Testis (tissue), 2 donors: ENCODE data around the gene RGS6.

Experiments used
- POLR2A ChIP-seq: fragments of 450-650 bp; IDR thresholded peaks from one replicate; pipeline ENCODE4 v1.6.1; 2017; ENCODE audit warnings: antibody characterized with exemption, mild to moderate bottlenecking, moderate library complexity
- TF ChIP-seq, protein P1 (sequence below), 3 experiments: fragments of 450-650 bp in 2 of 3; fragments of 200-600 bp in 1 of 3; sonication (generic) in 1 of 3; IDR thresholded peaks; one replicate each; pipeline ENCODE4 v1.5.1; 2016 to 2019; ENCODE audit warnings: antibody characterized with exemption in 3 of 3, mild to moderate bottlenecking in 2 of 3, moderate library complexity in 1 of 3

DNA sequence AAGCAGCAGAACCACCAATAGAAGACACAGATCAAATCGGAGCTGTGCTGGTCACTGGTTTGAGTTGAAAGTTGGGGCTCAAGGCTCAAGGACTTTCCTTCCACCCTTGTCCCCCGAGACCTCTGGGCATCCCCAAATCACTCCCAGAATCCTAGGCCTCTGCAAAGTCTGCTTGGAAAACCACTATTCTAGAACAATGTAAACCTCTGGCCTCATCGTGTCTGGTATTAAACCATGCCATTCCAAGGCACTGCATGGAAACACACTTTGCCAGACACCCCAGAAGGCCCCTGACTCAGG, 673.6 kb downstream of the RGS6 start:
- TF ChIP-seq, protein P1, sequence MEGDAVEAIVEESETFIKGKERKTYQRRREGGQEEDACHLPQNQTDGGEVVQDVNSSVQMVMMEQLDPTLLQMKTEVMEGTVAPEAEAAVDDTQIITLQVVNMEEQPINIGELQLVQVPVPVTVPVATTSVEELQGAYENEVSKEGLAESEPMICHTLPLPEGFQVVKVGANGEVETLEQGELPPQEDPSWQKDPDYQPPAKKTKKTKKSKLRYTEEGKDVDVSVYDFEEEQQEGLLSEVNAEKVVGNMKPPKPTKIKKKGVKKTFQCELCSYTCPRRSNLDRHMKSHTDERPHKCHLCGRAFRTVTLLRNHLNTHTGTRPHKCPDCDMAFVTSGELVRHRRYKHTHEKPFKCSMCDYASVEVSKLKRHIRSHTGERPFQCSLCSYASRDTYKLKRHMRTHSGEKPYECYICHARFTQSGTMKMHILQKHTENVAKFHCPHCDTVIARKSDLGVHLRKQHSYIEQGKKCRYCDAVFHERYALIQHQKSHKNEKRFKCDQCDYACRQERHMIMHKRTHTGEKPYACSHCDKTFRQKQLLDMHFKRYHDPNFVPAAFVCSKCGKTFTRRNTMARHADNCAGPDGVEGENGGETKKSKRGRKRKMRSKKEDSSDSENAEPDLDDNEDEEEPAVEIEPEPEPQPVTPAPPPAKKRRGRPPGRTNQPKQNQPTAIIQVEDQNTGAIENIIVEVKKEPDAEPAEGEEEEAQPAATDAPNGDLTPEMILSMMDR (IDR thresholded peaks at IDR 0.05): no peak
- no peak for TF ChIP-seq POLR2A
